ENCODE data around the gene SLC22A16.

DNA sequence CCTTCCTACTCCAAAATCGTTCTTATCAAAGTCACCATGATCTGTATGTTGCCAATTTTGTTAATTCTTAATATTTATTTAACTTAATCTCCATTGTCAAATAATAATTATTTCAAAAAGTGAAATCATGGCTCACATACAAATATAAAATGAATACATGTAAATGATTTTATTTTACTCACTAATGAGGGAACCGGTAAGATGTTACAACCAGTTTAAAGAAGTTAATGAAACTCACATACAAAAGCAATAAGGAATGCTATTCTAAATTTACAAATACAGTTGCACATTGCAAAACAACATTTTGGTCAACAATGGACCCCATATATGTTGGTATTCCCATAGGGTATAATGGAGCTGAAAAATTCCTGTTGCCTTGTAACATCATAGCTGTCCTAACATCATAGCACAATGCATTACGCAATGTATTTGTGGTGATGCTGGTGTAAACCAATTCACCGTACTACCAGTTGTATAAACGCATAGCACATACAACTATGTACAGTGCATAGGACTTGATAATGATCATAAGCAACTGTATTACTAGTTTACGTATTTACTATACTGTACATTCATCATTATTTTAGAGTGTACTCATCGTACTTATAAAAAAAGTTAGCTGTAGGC is 6.5 kb upstream of the SLC22A16 start:
- TF ChIP-seq CEBPB (IDR thresholded peaks at IDR 0.05; ENCODE audit: borderline replicate concordance, low read depth, low read length), result peak; percentile 90
- TF ChIP-seq ZNF660 (CRISPR knock-in tag; IDR thresholded peaks at IDR 0.05; ENCODE audit: borderline replicate concordance, low read depth), result no peak
- no peak for TF ChIP-seq MEF2D (CRISPR knock-in tag; IDR thresholded peaks at IDR 0.05)
- no peak for TF ChIP-seq FOXP1 (IDR thresholded peaks at IDR 0.05)
- no peak for TF ChIP-seq FOXP1 (CRISPR knock-in tag; IDR thresholded peaks at IDR 0.05)
- TF ChIP-seq POLR2A (IDR thresholded peaks at IDR 0.05; ENCODE audit: insufficient read depth in 1 of 2, low read depth in 2 of 2, low read length in 2 of 2), result no peak

Measured in HepG2 (cell line).